HEK293 (cell line): Measurements from ENCODE around the gene PSD2.
A peak's percentile ranks its signal among the peaks of the same experiment; 100 is the strongest.

ENCODE experiments used
- BCL6B ChIP-seq: fragments of 450-650 bp; formaldehyde crosslinking; IDR thresholded peaks from 2 replicates; pipeline ENCODE4 v1.5.1; 2017; ENCODE audit warnings: missing biosample characterization, missing genetic modification characterization
- GLI2 ChIP-seq: fragments of 450-650 bp; formaldehyde crosslinking; IDR thresholded peaks from 2 replicates; pipeline ENCODE4; 2017; ENCODE audit warnings: missing biosample characterization, missing genetic modification characterization, low read depth, borderline replicate concordance
- HOXC10 ChIP-seq: sonication (generic); formaldehyde crosslinking; IDR thresholded peaks from 2 replicates; pipeline ENCODE4 v1.8.1; 2023; ENCODE audit warnings: mild to moderate bottlenecking, missing genetic modification reagents
- KLF7 ChIP-seq: fragments of 450-650 bp; formaldehyde crosslinking; IDR thresholded peaks from 2 replicates; pipeline ENCODE4 v1.5.1; 2016; ENCODE audit warnings: missing biosample characterization, missing genetic modification characterization, borderline replicate concordance
- REPIN1 ChIP-seq: fragments of 450-650 bp; formaldehyde crosslinking; IDR thresholded peaks from 2 replicates; pipeline ENCODE4 v1.5.1; 2017; ENCODE audit warnings: missing biosample characterization, missing genetic modification characterization, low read depth
- REST ChIP-seq: fragments of 450-650 bp; formaldehyde crosslinking; IDR thresholded peaks from 2 replicates; pipeline ENCODE4 v1.5.1; 2016; ENCODE audit warnings: missing biosample characterization, missing genetic modification characterization
- SALL2 ChIP-seq: fragments of 450-650 bp; formaldehyde crosslinking; IDR thresholded peaks from 2 replicates; pipeline ENCODE4 v1.5.0; 2017; ENCODE audit warnings: missing biosample characterization, mild to moderate bottlenecking, missing genetic modification characterization, borderline replicate concordance
- WT1 ChIP-seq: fragments of 450-650 bp; formaldehyde crosslinking; IDR thresholded peaks from 2 replicates; pipeline ENCODE4 v1.5.1; 2016; ENCODE audit warnings: missing biosample characterization, missing genetic modification characterization
- ZBTB20 ChIP-seq: fragments of 450-650 bp; formaldehyde crosslinking; IDR thresholded peaks from 2 replicates; pipeline ENCODE4 v1.5.1; 2016; ENCODE audit warnings: missing biosample characterization, missing genetic modification characterization
- ZNF112 ChIP-seq: fragments of 450-650 bp; formaldehyde crosslinking; IDR thresholded peaks from 2 replicates; pipeline ENCODE4 v1.5.0; 2017; ENCODE audit warnings: missing biosample characterization, missing genetic modification characterization
- ZNF202 ChIP-seq: fragments of 450-650 bp; formaldehyde crosslinking; IDR thresholded peaks from 2 replicates; pipeline ENCODE4 v1.5.1; 2016; ENCODE audit warnings: missing biosample characterization, missing genetic modification characterization, borderline replicate concordance
- ZNF214 ChIP-seq: fragments of 450-650 bp; formaldehyde crosslinking; IDR thresholded peaks from 2 replicates; pipeline ENCODE4 v1.5.1; 2017; ENCODE audit warnings: missing biosample characterization, mild to moderate bottlenecking, missing genetic modification characterization, borderline replicate concordance
- ZNF26 ChIP-seq: fragments of 450-650 bp; formaldehyde crosslinking; IDR thresholded peaks from 2 replicates; pipeline ENCODE4 v1.5.1; 2016; ENCODE audit warnings: missing biosample characterization, missing genetic modification characterization
- ZNF311 ChIP-seq: fragments of 450-650 bp; formaldehyde crosslinking; IDR thresholded peaks from 2 replicates; pipeline ENCODE4 v1.5.1; 2017; ENCODE audit warnings: missing biosample characterization, missing genetic modification characterization, borderline replicate concordance
- ZNF350 ChIP-seq: fragments of 450-650 bp; formaldehyde crosslinking; IDR thresholded peaks from 2 replicates; pipeline ENCODE4 v1.5.0; 2017; ENCODE audit warnings: missing biosample characterization, mild to moderate bottlenecking, missing genetic modification characterization
- ZNF391 ChIP-seq: fragments of 450-650 bp; formaldehyde crosslinking; IDR thresholded peaks from 2 replicates; pipeline ENCODE4 v1.5.1; 2016; ENCODE audit warnings: low read depth, missing biosample characterization, missing genetic modification characterization, borderline replicate concordance
- ZNF433 ChIP-seq: fragments of 450-650 bp; formaldehyde crosslinking; IDR thresholded peaks from 2 replicates; pipeline ENCODE4 v1.5.1; 2016; ENCODE audit warnings: missing biosample characterization, missing genetic modification characterization, low read depth
- ZNF623 ChIP-seq: fragments of 450-650 bp; formaldehyde crosslinking; IDR thresholded peaks from 2 replicates; pipeline ENCODE4 v1.5.1; 2016; ENCODE audit warnings: missing biosample characterization, missing genetic modification characterization
- ZNF747 ChIP-seq: fragments of 450-650 bp; formaldehyde crosslinking; IDR thresholded peaks from 2 replicates; pipeline ENCODE4 v1.5.1; 2016; ENCODE audit warnings: missing biosample characterization, missing genetic modification characterization
- ZNF776 ChIP-seq: fragments of 450-650 bp; formaldehyde crosslinking; IDR thresholded peaks from 2 replicates; pipeline ENCODE4 v1.5.0; 2017; ENCODE audit warnings: missing biosample characterization, missing genetic modification characterization, borderline replicate concordance
- ZNF785 ChIP-seq: fragments of 450-650 bp; formaldehyde crosslinking; IDR thresholded peaks from 2 replicates; pipeline ENCODE4 v1.5.1; 2016; ENCODE audit warnings: missing biosample characterization, missing genetic modification characterization
- ZSCAN5A ChIP-seq: fragments of 450-650 bp; formaldehyde crosslinking; IDR thresholded peaks from 2 replicates; pipeline ENCODE4 v1.5.1; 2016; ENCODE audit warnings: missing biosample characterization, missing genetic modification characterization
- TF ChIP-seq, protein P1 (sequence below): sonication (generic); formaldehyde crosslinking; IDR thresholded peaks from 2 replicates; pipeline ENCODE4 v1.8.1; 2022; ENCODE audit warnings: mild to moderate bottlenecking, moderate library complexity, missing genetic modification reagents
- TF ChIP-seq, protein P2 (sequence below): fragments of 450-650 bp; formaldehyde crosslinking; IDR thresholded peaks from 2 replicates; pipeline ENCODE4 v1.5.1; 2016; ENCODE audit warnings: missing biosample characterization, missing genetic modification characterization
- TF ChIP-seq, protein P3 (sequence below): fragments of 450-650 bp; formaldehyde crosslinking; IDR thresholded peaks from 2 replicates; pipeline ENCODE4 v1.5.1; 2016; ENCODE audit warnings: missing biosample characterization, missing genetic modification characterization, borderline replicate concordance

PSD2 gene

GRCh38 chr5:139787568-139788293 lies 7.9 kb upstream of the PSD2 start (continued):
- TF ChIP-seq GLI2, result no peak
- no peak for TF ChIP-seq ZNF433 (tag by site-specific recombination)
- no peak for TF ChIP-seq HOXC10 (CRISPR knock-in tag)
- TF ChIP-seq, protein P1, sequence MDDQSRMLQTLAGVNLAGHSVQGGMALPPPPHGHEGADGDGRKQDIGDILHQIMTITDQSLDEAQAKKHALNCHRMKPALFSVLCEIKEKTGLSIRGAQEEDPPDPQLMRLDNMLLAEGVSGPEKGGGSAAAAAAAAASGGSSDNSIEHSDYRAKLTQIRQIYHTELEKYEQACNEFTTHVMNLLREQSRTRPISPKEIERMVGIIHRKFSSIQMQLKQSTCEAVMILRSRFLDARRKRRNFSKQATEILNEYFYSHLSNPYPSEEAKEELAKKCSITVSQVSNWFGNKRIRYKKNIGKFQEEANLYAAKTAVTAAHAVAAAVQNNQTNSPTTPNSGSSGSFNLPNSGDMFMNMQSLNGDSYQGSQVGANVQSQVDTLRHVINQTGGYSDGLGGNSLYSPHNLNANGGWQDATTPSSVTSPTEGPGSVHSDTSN (CRISPR knock-in tag), result no peak
- TF ChIP-seq ZNF350 (tag by site-specific recombination), result no peak
- TF ChIP-seq ZNF747 (tag by site-specific recombination), result no peak
- no peak for TF ChIP-seq SALL2
- TF ChIP-seq WT1, result no peak
- TF ChIP-seq ZNF202 (tag by site-specific recombination), result no peak
- TF ChIP-seq ZBTB20 (tag by site-specific recombination), result no peak; the same call in 1 of the 2 replicates
- TF ChIP-seq ZNF26 (tag by site-specific recombination), result no peak
- TF ChIP-seq ZNF776 (tag by site-specific recombination), result no peak
- TF ChIP-seq ZNF214, result no peak
- TF ChIP-seq REPIN1 (tag by site-specific recombination), result no peak
- TF ChIP-seq, protein P2, sequence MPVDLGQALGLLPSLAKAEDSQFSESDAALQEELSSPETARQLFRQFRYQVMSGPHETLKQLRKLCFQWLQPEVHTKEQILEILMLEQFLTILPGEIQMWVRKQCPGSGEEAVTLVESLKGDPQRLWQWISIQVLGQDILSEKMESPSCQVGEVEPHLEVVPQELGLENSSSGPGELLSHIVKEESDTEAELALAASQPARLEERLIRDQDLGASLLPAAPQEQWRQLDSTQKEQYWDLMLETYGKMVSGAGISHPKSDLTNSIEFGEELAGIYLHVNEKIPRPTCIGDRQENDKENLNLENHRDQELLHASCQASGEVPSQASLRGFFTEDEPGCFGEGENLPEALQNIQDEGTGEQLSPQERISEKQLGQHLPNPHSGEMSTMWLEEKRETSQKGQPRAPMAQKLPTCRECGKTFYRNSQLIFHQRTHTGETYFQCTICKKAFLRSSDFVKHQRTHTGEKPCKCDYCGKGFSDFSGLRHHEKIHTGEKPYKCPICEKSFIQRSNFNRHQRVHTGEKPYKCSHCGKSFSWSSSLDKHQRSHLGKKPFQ (tag by site-specific recombination), result no peak
- TF ChIP-seq REST, result peak; percentile 43; the same call in 1 of the 2 replicates
- TF ChIP-seq ZNF112 (tag by site-specific recombination), result no peak
- no peak for TF ChIP-seq BCL6B (tag by site-specific recombination)
- TF ChIP-seq ZNF785, result no peak
- peak; percentile 30; the same call in 1 of the 2 replicates for TF ChIP-seq ZNF391 (tag by site-specific recombination)
- TF ChIP-seq KLF7 (tag by site-specific recombination), result no peak
- no peak for TF ChIP-seq ZNF623
- no peak for TF ChIP-seq ZSCAN5A (tag by site-specific recombination)
- TF ChIP-seq, protein P3, sequence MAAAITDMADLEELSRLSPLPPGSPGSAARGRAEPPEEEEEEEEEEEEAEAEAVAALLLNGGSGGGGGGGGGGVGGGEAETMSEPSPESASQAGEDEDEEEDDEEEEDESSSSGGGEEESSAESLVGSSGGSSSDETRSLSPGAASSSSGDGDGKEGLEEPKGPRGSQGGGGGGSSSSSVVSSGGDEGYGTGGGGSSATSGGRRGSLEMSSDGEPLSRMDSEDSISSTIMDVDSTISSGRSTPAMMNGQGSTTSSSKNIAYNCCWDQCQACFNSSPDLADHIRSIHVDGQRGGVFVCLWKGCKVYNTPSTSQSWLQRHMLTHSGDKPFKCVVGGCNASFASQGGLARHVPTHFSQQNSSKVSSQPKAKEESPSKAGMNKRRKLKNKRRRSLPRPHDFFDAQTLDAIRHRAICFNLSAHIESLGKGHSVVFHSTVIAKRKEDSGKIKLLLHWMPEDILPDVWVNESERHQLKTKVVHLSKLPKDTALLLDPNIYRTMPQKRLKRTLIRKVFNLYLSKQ (tag by site-specific recombination), result no peak
- no peak for TF ChIP-seq ZNF311 (tag by site-specific recombination)
